GM13976 (cell line): ENCODE results near the gene ST13.
"Not testable (repeated sequence)": the region's sequence is repeated elsewhere in the genome, so short reads cannot be mapped to it uniquely, and the experiment has no call there.

Experiments used
- DNase-seq: peaks from one replicate; pipeline ENCODE4 v3.0.0; 2012; ENCODE audit warnings: low spot score
- in situ Hi-C: fragments of 300-500 bp; cut with MboI; formaldehyde crosslinking; loops from one replicate; pipeline ENCODE4 v1.12.0; 2022; ENCODE audit warnings: low sequenced_read_pairs, mixed read lengths, inconsistent platforms; ENCODE audit not compliant: unreplicated experiment
- TF ChIP-seq, protein P1 (sequence below): IDR thresholded peaks from 2 replicates; pipeline ENCODE4 v1.5.1; 2012; ENCODE audit warnings: borderline replicate concordance, mild to moderate bottlenecking; ENCODE audit not compliant: insufficient read depth; ENCODE audit errors: extremely low read depth, missing control alignments, control extremely low read depth

The ST13 gene

DNA sequence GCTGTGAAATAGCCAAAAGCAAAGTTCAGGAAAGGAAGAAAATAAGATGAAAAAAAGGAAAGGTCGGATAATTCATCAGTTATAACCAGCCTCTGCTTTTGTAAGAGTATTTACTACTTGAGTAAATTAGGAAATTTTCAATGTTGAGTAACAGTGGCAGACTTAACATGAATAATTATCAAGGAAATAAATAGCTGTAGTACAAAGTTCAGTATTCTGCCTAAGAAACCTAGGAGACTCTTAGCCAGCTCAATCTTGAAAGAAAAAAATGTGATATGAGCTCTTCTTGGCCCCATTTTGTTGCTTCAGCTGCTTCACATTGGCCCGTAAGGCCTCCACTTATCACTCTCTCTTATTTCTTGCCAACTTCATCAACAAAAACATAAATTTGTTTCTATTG lies 22.5 kb upstream of the ST13 start:
- TF ChIP-seq, protein P1, sequence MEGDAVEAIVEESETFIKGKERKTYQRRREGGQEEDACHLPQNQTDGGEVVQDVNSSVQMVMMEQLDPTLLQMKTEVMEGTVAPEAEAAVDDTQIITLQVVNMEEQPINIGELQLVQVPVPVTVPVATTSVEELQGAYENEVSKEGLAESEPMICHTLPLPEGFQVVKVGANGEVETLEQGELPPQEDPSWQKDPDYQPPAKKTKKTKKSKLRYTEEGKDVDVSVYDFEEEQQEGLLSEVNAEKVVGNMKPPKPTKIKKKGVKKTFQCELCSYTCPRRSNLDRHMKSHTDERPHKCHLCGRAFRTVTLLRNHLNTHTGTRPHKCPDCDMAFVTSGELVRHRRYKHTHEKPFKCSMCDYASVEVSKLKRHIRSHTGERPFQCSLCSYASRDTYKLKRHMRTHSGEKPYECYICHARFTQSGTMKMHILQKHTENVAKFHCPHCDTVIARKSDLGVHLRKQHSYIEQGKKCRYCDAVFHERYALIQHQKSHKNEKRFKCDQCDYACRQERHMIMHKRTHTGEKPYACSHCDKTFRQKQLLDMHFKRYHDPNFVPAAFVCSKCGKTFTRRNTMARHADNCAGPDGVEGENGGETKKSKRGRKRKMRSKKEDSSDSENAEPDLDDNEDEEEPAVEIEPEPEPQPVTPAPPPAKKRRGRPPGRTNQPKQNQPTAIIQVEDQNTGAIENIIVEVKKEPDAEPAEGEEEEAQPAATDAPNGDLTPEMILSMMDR, result no peak
- in situ Hi-C loops, result no loop called here
- DNase-seq, result no peak

DNA sequence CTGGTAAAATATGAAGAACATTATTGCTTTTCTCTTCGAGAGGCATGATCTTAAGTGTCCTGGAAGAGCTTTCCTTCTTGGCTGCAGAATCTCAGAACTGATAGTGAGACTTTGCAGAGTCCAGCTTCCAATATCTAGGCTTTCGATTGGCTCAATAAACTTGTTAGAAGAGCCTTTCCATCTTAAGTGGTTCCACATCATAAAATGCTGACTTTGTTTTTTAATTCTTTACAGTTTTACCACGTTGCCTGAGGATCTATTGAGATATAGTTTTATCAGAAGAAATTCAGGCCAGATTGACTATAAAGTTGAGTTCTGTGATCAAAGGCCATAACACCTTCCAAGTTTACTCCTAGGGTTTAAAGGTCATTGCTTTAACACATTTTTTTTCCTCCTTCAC lies 21.0 kb upstream of the ST13 start:
- no peak for DNase-seq
- in situ Hi-C loops, result no loop called here
- TF ChIP-seq, protein P1, result no peak

DNA sequence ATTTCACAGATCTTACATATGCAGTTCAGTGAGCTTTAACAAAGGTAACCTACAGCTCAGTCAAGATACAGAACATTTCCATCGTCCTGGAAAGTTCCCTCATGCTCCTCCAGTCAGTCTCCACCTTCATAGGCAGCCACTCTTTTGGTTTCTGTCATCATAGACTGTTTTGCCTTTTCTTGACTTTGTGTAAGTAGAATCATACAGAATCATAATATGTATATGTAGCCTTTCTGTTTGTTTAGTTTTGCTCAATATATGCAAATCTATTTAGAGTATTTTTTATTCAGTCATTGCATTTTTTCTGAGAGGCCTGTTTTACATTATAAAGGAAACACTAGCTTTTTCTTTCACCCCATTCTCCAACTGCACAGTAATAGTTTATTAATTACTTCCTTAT lies 20.5 kb upstream of the ST13 start:
- TF ChIP-seq, protein P1, result no peak
- DNase-seq, result no peak
- in situ Hi-C loops, result no loop called here

DNA sequence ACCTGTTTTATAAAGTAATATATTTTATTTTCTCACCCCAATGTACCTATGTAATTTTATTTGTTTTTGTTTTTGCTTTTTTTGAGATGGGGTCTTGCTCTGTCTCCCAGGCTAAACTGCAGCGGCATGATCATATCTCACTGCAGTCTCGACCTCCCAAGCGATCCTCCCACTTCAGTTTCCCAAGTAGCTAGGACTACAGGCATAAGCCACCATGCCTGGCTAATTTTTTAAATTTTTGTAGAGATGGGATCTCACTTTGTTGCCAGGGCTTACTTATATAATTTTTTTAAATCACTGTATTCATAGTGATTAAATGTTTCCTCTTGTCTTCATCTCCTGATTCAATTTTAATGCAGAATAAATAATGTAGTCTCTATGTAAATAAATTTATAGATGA lies 18.7 kb upstream of the ST13 start:
- TF ChIP-seq, protein P1, result no peak
- in situ Hi-C loops, result no loop called here
- no peak for DNase-seq

DNA sequence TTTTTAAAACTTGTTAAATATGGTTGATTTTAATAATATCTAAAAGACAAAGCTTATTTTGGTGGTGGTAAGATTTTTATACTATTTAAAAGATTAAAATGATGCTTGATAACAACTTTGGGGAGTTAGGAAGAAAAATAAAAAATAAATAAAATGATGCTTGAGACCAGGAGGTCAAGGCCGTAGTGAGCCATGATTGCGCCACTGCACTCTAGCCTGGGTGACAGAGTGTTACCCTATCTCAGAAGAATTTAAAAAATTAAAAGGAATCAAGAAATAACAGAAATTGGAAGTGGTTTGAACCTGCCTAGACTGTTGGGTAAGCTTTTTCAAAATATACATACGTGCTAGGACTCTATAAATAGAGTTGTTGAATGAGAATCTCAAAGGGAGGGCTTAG lies 17.6 kb upstream of the ST13 start:
- in situ Hi-C loops, result no loop called here
- TF ChIP-seq, protein P1, result no peak
- no peak for DNase-seq

DNA sequence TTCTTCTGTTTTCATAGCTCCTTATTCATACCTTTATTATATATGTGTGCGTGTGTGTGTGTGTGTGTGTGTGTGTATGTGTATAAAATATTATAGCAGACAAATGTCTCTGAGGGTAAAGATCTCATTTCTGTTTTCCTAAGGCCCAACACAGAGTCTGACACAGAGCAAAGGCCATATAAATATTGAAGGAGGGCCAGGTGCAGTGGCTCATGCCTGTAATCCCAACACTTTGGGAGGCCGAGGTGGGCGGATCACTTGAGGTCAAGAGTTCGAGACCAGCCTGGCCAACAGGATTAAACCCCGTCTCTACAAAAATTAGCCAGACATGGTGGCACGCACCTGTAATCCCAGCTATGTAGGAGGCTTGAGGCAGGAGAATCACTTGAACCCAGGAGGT lies 11.9 kb upstream of the ST13 start:
- in situ Hi-C loops, DNase-seq: not testable (repeated sequence)

DNA sequence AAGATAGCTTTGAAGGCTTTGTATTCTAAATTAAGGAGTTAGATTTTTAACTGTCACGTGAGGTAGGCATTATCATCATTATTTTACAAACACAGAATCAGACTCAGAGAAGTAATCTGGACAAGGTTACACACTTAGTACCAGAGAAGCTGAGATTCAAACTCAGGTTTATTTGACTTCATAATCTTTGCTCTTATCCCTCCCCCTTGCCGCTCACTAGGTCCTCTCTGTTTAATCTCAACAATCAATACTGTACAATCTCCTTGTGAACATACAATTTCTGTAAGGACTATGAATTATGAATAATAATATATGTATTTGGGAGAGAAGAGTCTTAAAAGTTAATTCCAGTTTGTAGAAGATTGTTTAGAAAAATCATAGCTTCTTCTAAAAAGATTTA lies 10.7 kb upstream of the ST13 start:
- DNase-seq, result no peak
- TF ChIP-seq, protein P1, result no peak
- in situ Hi-C loops, result no loop called here
